HepG2 (cell line): ENCODE measurements around the gene EDC3. TPM values are rescaled to one million over a fixed set of nuclear protein-coding genes. Genes with fewer than 3 reads are reported as not detected.

Experiments used
- ATAC-seq: fragments of 200-7000 bp; cut with Tn5 transposase; 3 replicates; pipeline ENCODE4 v1.9.1; 2020; ENCODE audit warnings: mild to moderate bottlenecking, moderate library complexity
- BruUV-seq: library from RNA; stranded (reverse); fragments of 400-500 nt; replicated peaks from 2 replicates; lab custom pipeline; 2021; lab: Mats Ljungman, UMichigan
- CTCF ChIA-PET: fragments of 300-600 bp; formaldehyde crosslinking; extraction: SDS; loops from one replicate; lab custom pipeline; 2021; ENCODE audit warnings: low total read pairs, inconsistent platforms, low intra/inter-chr PET ratio; lab: Yijun Ruan, JAX
- POLR2A ChIA-PET: fragments of 350-600 bp; sonication (Branson Sonifier 250); formaldehyde crosslinking; loops from one replicate; lab custom pipeline; 2020; ENCODE audit warnings: antibody characterized with exemption, inconsistent platforms; lab: Yijun Ruan, JAX
- DNase-seq: peaks from one replicate; pipeline ENCODE4 v3.0.0-alpha.2; 2015; ENCODE audit warnings: low spot score
- FAIRE-seq: peaks from 3 replicates; lab custom pipeline; 2011; peaks lifted over from hg19 to GRCh38; lab: Jason Lieb, UNC
- H2AFZ ChIP-seq: one replicate; pipeline ENCODE4 v1.6.1; 2011; ENCODE audit warnings: low read length, inconsistent platforms
- H3K27ac ChIP-seq: fragments of 300-600 bp; 3 replicates; pipeline ENCODE4 v1.8.0; 2011; ENCODE audit warnings: mixed run types, mild to moderate bottlenecking, mixed read lengths, low read length, inconsistent platforms; ENCODE audit not compliant: insufficient read depth; ENCODE audit errors: extremely low read length
- H3K27me3 ChIP-seq, 2 experiments: fragments of 200-600 bp in 1 of 2; 2 replicates in 1 of 2; 3 replicates in 1 of 2; pipeline versions ENCODE4 v1.6.0 to v1.8.0; 2011; ENCODE audit warnings: low read length in 2 of 2, mild to moderate bottlenecking in 2 of 2, moderate library complexity in 2 of 2, inconsistent platforms in 1 of 2; ENCODE audit not compliant: insufficient read depth in 2 of 2, control insufficient read depth in 1 of 2
- H3K36me3 ChIP-seq, 2 experiments: fragments of 200-600 bp in 1 of 2; replicated peaks in 1 of 2; 2 replicates in 1 of 2; 3 replicates in 1 of 2; pipeline versions ENCODE4 v1.5.1 to v1.8.0; 2011; ENCODE audit warnings: low read length in 2 of 2, inconsistent platforms in 1 of 2; ENCODE audit not compliant: insufficient read depth in 2 of 2, control insufficient read depth in 1 of 2
- H3K4me1 ChIP-seq: 2 replicates; pipeline ENCODE4 v1.5.1; 2012; ENCODE audit warnings: low read length, inconsistent platforms; ENCODE audit not compliant: insufficient read depth
- H3K4me2 ChIP-seq: 2 replicates; pipeline ENCODE4 v1.6.0; 2011; ENCODE audit warnings: low read depth, low read length, inconsistent platforms
- H3K4me3 ChIP-seq, 3 experiments: fragments of 200-600 bp in 1 of 3; sonication (generic), shearing (Covaris generic) in 1 of 3; replicated peaks in 1 of 3; 2 replicates each; pipeline ENCODE4 v1.5.1; 2011 to 2016; ENCODE audit warnings: low read length in 3 of 3, inconsistent platforms in 2 of 3, low read depth in 2 of 3, mild to moderate bottlenecking in 2 of 3, control low read depth in 1 of 3, mixed read lengths in 1 of 3; ENCODE audit not compliant: insufficient read depth in 1 of 3
- H3K79me2 ChIP-seq: one replicate; pipeline ENCODE4 v1.6.1; 2011; ENCODE audit warnings: low read length, inconsistent platforms; ENCODE audit not compliant: insufficient read depth
- H3K9ac ChIP-seq: 2 replicates; pipeline ENCODE4 v1.6.0; 2011; ENCODE audit warnings: mild to moderate bottlenecking, low read depth, low read length, inconsistent platforms; ENCODE audit not compliant: insufficient read depth
- H3K9me3 ChIP-seq: 2 replicates; pipeline ENCODE4 v1.5.1; 2012; ENCODE audit warnings: mild to moderate bottlenecking, low read length
- H4K20me1 ChIP-seq: 2 replicates; pipeline ENCODE4 v1.6.0; 2011; ENCODE audit warnings: inconsistent platforms, mild to moderate bottlenecking, low read length, moderate library complexity; ENCODE audit not compliant: insufficient read depth
- ADNP ChIP-seq: sonication (generic); formaldehyde crosslinking; IDR thresholded peaks from 2 replicates; pipeline ENCODE4 v1.4.0; 2020; ENCODE audit warnings: missing genetic modification reagents
- CHD4 ChIP-seq: fragments of 200-600 bp; sonication (generic); IDR thresholded peaks from 2 replicates; pipeline ENCODE4 v1.7.0; 2017; ENCODE audit warnings: mild to moderate bottlenecking, low read length, borderline replicate concordance
- ERF ChIP-seq: IDR thresholded peaks from 2 replicates; pipeline ENCODE4 v1.6.1; 2018; ENCODE audit warnings: missing biosample characterization, missing genetic modification reagents
- FOXA3 ChIP-seq: IDR thresholded peaks from 2 replicates; pipeline ENCODE4 v1.6.1; 2016; ENCODE audit warnings: missing genetic modification reagents, missing compliant biosample characterization
- HDAC6 ChIP-seq: fragments of 200-600 bp; sonication (generic); IDR thresholded peaks from 2 replicates; pipeline ENCODE4 v1.7.0; 2017; ENCODE audit warnings: mild to moderate bottlenecking, antibody characterized with exemption, low read length, low read depth
- HNF4G ChIP-seq, 2 experiments: sonication (generic) in 1 of 2; formaldehyde crosslinking in 1 of 2; IDR thresholded peaks; 2 replicates each; pipeline versions ENCODE4 v1.4.0 to v1.6.1; 2011 to 2020; ENCODE audit warnings: borderline replicate concordance in 2 of 2, low read depth in 2 of 2, mild to moderate bottlenecking in 2 of 2, low read length in 1 of 2, missing genetic modification reagents in 1 of 2, moderate library complexity in 1 of 2
- IRF1 ChIP-seq: sonication (generic); formaldehyde crosslinking; IDR thresholded peaks from 2 replicates; pipeline ENCODE4 v1.4.0; 2020; ENCODE audit warnings: low read depth, mild to moderate bottlenecking, missing genetic modification reagents
- MIXL1 ChIP-seq: IDR thresholded peaks from 2 replicates; pipeline ENCODE4 v1.6.1; 2016
- RBFOX2 ChIP-seq: fragments of 200-400 bp; formaldehyde crosslinking; IDR thresholded peaks from 2 replicates; pipeline ENCODE4 v1.6.1; 2017; ENCODE audit warnings: low read depth, mild to moderate bottlenecking, low read length
- SETDB1 ChIP-seq: sonication (generic); formaldehyde crosslinking; IDR thresholded peaks from 2 replicates; pipeline ENCODE4 v1.5.1; 2020; ENCODE audit warnings: missing genetic modification reagents, mild to moderate bottlenecking, borderline replicate concordance
- SNAPC2 ChIP-seq: sonication (generic); formaldehyde crosslinking; IDR thresholded peaks from 2 replicates; pipeline ENCODE4 v1.8.1; 2022; ENCODE audit warnings: mild to moderate bottlenecking, missing genetic modification reagents
- SP5 ChIP-seq: IDR thresholded peaks from 2 replicates; pipeline ENCODE4 v1.6.1; 2016; ENCODE audit warnings: low read depth, borderline replicate concordance
- ZBTB2 ChIP-seq: sonication (generic); formaldehyde crosslinking; IDR thresholded peaks from 2 replicates; pipeline ENCODE4 v1.8.0; 2022; ENCODE audit warnings: low read depth, missing genetic modification reagents
- ZBTB39 ChIP-seq: sonication (generic); formaldehyde crosslinking; IDR thresholded peaks from 2 replicates; pipeline ENCODE4 v1.5.0; 2020; ENCODE audit warnings: missing genetic modification reagents
- ZNF44 ChIP-seq: sonication (generic); formaldehyde crosslinking; IDR thresholded peaks from 2 replicates; pipeline ENCODE4 v1.5.1; 2020; ENCODE audit warnings: mild to moderate bottlenecking, missing genetic modification reagents
- ZNF766 ChIP-seq: sonication (generic); formaldehyde crosslinking; IDR thresholded peaks from 2 replicates; pipeline ENCODE4 v1.5.0; 2020; ENCODE audit warnings: missing genetic modification reagents, borderline replicate concordance
- ZNF781 ChIP-seq: sonication (generic); formaldehyde crosslinking; IDR thresholded peaks from 2 replicates; pipeline ENCODE4 v1.5.1; 2020; ENCODE audit warnings: borderline replicate concordance, mild to moderate bottlenecking, missing genetic modification reagents; ENCODE audit errors: not compliant biosample characterization
- ZSCAN29 ChIP-seq: sonication (generic); formaldehyde crosslinking; conservative IDR thresholded peaks from 2 replicates; pipeline ENCODE4 v1.4.0; 2020; ENCODE audit warnings: mild to moderate bottlenecking, missing genetic modification reagents
- WGBS: methylation state at CpG from one replicate; pipeline ENCODE4 v1.1.6; 2017; ENCODE audit warnings: low lambda C conversion rate; 5-methylcytosine and 5-hydroxymethylcytosine counted together
- in situ Hi-C: cut with HindIII; loops from 2 replicates; pipeline ENCODE4 v1.10.0; 2017; ENCODE audit warnings: low pct_unique_long_range_greater_than_20kb; ENCODE audit not compliant: extremely low pct_ligation_motif_present
- intact Hi-C: fragments of 100-400 bp; cut with micrococcal nuclease; formaldehyde crosslinking; loops from one replicate; pipeline ENCODE4 v1.10.0; 2022; ENCODE audit not compliant: unreplicated experiment
- polyA plus RNA-seq, 8 experiments: library from polyadenylated mRNA; depleted of rRNA in 3 of 8; stranded (reverse) in 7 of 8; unstranded in 1 of 8; fragments of >200 nt; fragmentation: Illumina TruSeq in 4 of 8; extraction: Trizol in 4 of 8; gene quantifications; 2 replicates each; pipeline versions ENCODE4 v1.2.1 to v1.2.3, GENCODE V29; 2011 to 2016; ENCODE audit warnings: low read depth in 4 of 8, missing spikeins in 1 of 8, mixed read lengths in 1 of 8; ENCODE audit not compliant: insufficient read depth in 1 of 8
- total RNA-seq, 5 experiments: library from RNA; depleted of rRNA; stranded (reverse); fragments of >200 nt; fragmentation: Illumina TruSeq; extraction: Trizol; gene quantifications; 2 replicates each; pipeline ENCODE4 v1.2.3, GENCODE V29; 2016; ENCODE audit warnings: low read depth in 1 of 5

Gene EDC3
- total and polyA plus RNA-seq, 2 of the 13 experiments (the other 11 are each of a cell fraction or from before 2014, with no cell fraction given): 17.4 to 32.0 TPM

- BruUV-seq: TSS peak; percentile 80
- peaks cover 76% of the 10 kb centered on the region for H3K4me1 ChIP-seq
- intact Hi-C loops (no loop called here), in situ Hi-C loops (no loop called here)
- CTCF ChIA-PET: no interaction called here
- no peaks in the 10 kb centered on the region for H4K20me1 ChIP-seq
- peak overlapping the region; percentile 69 to 80 (median 71); a peak in 5 of 6 replicates for H3K4me3 ChIP-seq
- no peaks in the 10 kb centered on the region for H3K9me3 ChIP-seq
- 68% methylated on average over 18 of the region's 24 CpGs for WGBS
- DNase-seq: no peak
- peak overlapping the region; percentile 94 for H3K27ac ChIP-seq
- no peaks in the 10 kb centered on the region for H3K27me3 ChIP-seq
- peak overlapping the region; percentile 73 for H3K9ac ChIP-seq
- FAIRE-seq: no peak
- no peak overlapping the region for H2AFZ ChIP-seq
- ATAC-seq: no peak
- POLR2A ChIA-PET: interaction anchor here (1.0 to 4.3 kb wide), 4 partner anchors 9 to 284 kb away, joined by 3 to 53 read pairs (median 4); no protein-coding TSS in a partner anchor
- H3K79me2 ChIP-seq: no peaks in the 10 kb centered on the region
- H3K4me2 ChIP-seq: peak overlapping the region; percentile 63
- no peaks in the 10 kb centered on the region for H3K36me3 ChIP-seq
- TF ChIP-seq SP5 (CRISPR knock-in tag) (0 out of 2 replicates have a peak, but pooled peaks have one; percentile 9), SETDB1 (CRISPR knock-in tag) (no peak), ZSCAN29 (CRISPR knock-in tag) (no peak), ZNF781 (no peak), ADNP (CRISPR knock-in tag) (no peak), ZNF766 (CRISPR knock-in tag) (no peak), ZBTB2 (no peak), MIXL1 (CRISPR knock-in tag) (no peak), ERF (no peak), HNF4G (IDR thresholded peaks at IDR 0.05; ENCODE audit: borderline replicate concordance, low read depth, low read length) (no peak), HNF4G (CRISPR knock-in tag; IDR thresholded peaks at IDR 0.05; ENCODE audit: borderline replicate concordance, low read depth) (no peak), RBFOX2 (no peak), ZBTB39 (no peak), FOXA3 (CRISPR knock-in tag) (peak; percentile 51), IRF1 (CRISPR knock-in tag) (no peak), HDAC6 (no peak), CHD4 (no peak), ZNF44 (no peak), SNAPC2 (no peak)
Observed at GRCh38 chr15:74726774-74727164, 30.9 kb upstream of the EDC3 start.
